K562 (cell line): ENCODE measurements around the gene INTS1. TPM values are rescaled to one million over a fixed set of nuclear protein-coding genes. Genes with fewer than 3 reads are reported as not detected.

Experiments used
- ADNP ChIP-seq: fragments of 200-800 bp; sonication (Bioruptor generic); IDR thresholded peaks from 2 replicates; pipeline ENCODE4 v1.6.1; 2016; ENCODE audit warnings: missing genetic modification characterization, missing compliant biosample characterization
- CCAR2 ChIP-seq: fragments of 200-400 bp; formaldehyde crosslinking; IDR thresholded peaks from 2 replicates; pipeline ENCODE4 v1.6.1; 2017; ENCODE audit warnings: mild to moderate bottlenecking, low read depth, low read length
- CHAMP1 ChIP-seq: fragments of 450-650 bp; IDR thresholded peaks from 2 replicates; pipeline ENCODE4 v1.6.1; 2016; ENCODE audit warnings: mild to moderate bottlenecking
- HNRNPLL ChIP-seq: fragments of 200-400 bp; formaldehyde crosslinking; IDR thresholded peaks from 2 replicates; pipeline ENCODE4 v1.6.1; 2017; ENCODE audit warnings: low read length, low read depth, mild to moderate bottlenecking; ENCODE audit not compliant: poor library complexity, severe bottlenecking
- KHSRP ChIP-seq: fragments of 450-650 bp; IDR thresholded peaks from 2 replicates; pipeline ENCODE4 v1.6.1; 2017
- NCOA2 ChIP-seq, 2 experiments: fragments of 450-650 bp; IDR thresholded peaks; 2 replicates each; pipeline ENCODE4 v1.6.1; 2018; ENCODE audit warnings: mild to moderate bottlenecking in 2 of 2, moderate library complexity in 1 of 2; ENCODE audit not compliant: partially characterized antibody in 2 of 2
- NR3C1 ChIP-seq: sonication (generic); formaldehyde crosslinking; IDR thresholded peaks from 2 replicates; pipeline ENCODE4 v1.8.1; 2022; ENCODE audit warnings: missing genetic modification reagents
- RNF219 ChIP-seq: fragments of 250-450 bp; sonication (Bioruptor Pico); IDR thresholded peaks from 2 replicates; pipeline ENCODE4 v1.5.0; 2022; ENCODE audit warnings: mild to moderate bottlenecking
- SP1 ChIP-seq: sonication (generic); formaldehyde crosslinking; IDR thresholded peaks from 2 replicates; pipeline ENCODE4 v1.8.1; 2022; ENCODE audit warnings: mild to moderate bottlenecking, missing genetic modification reagents
- TBP ChIP-seq: optimal IDR thresholded peaks from 2 replicates; pipeline ENCODE3; 2011; ENCODE audit warnings: low read depth, low read length, improper control_type of control experiment
- USF1 ChIP-seq: sonication (generic); formaldehyde crosslinking; IDR thresholded peaks from 2 replicates; pipeline ENCODE4 v1.9.0; 2022; ENCODE audit warnings: mild to moderate bottlenecking, missing genetic modification reagents
- ZFP91 ChIP-seq: sonication (generic); formaldehyde crosslinking; IDR thresholded peaks from 2 replicates; pipeline ENCODE4 v1.8.0; 2022; ENCODE audit warnings: mild to moderate bottlenecking, missing genetic modification reagents
- ZNF197 ChIP-seq: fragments of 200-800 bp; sonication (Bioruptor generic); IDR thresholded peaks from 2 replicates; pipeline ENCODE4 v1.6.1; 2016; ENCODE audit warnings: low read depth, missing genetic modification characterization, missing compliant biosample characterization
- ZNF436 ChIP-seq: fragments of 250-450, 450-650 bp; sonication (Bioruptor Pico); formaldehyde crosslinking; IDR thresholded peaks from 2 replicates; pipeline ENCODE4 v1.7.0; 2020; ENCODE audit warnings: mild to moderate bottlenecking
- ZNF592 ChIP-seq: fragments of 450-650 bp; IDR thresholded peaks from 2 replicates; pipeline ENCODE4 v1.6.1; 2017; ENCODE audit warnings: antibody characterized with exemption, mild to moderate bottlenecking
- polyA plus RNA-seq, 8 experiments: library from polyadenylated mRNA; depleted of rRNA in 4 of 8; stranded (reverse) in 5 of 8; unstranded in 3 of 8; fragments of >200 nt; fragmentation: Nextera tagmentation in 2 of 8; fragmentation: Illumina TruSeq in 1 of 8; extraction: Ambion mirVana in 2 of 8; extraction: Trizol in 1 of 8; gene quantifications; 2 replicates each; pipeline versions ENCODE4 v1.2.1 to v1.2.3, GENCODE V29; 2011 to 2014; ENCODE audit warnings: inconsistent platforms in 1 of 8, missing spikeins in 1 of 8
- total RNA-seq, 7 experiments: library from RNA; depleted of rRNA in 6 of 7; stranded (reverse); fragments of >200 nt in 6 of 7; fragmentation: Illumina TruSeq in 2 of 7; extraction: Trizol in 2 of 7; gene quantifications; 2 replicates each; pipeline versions ENCODE4 v1.2.1 to v1.2.3, GENCODE V29; 2011 to 2021; ENCODE audit warnings: low replicate concordance in 1 of 7

The INTS1 gene
- total and polyA plus RNA-seq, 9 of the 15 experiments (the other 6 are each of a cell fraction or from before 2014, with no cell fraction given), result 0.34 to 119 (median 18.5) TPM

- no peak for TF ChIP-seq USF1 (CRISPR knock-in tag)
- no peak for TF ChIP-seq ZNF436
- peak; percentile 82 for TF ChIP-seq ZNF592
- TF ChIP-seq SP1 (CRISPR knock-in tag), result 0 out of 2 replicates have a peak, but pooled peaks have one; percentile 16
- no peak for TF ChIP-seq KHSRP
- TF ChIP-seq ZFP91 (CRISPR knock-in tag), result no peak
- TF ChIP-seq TBP, result peak; percentile 77
- TF ChIP-seq ADNP (tag), result no peak
- TF ChIP-seq ZNF197, result no peak
- no peak for TF ChIP-seq CHAMP1
- TF ChIP-seq NCOA2 (IDR thresholded peaks at IDR 0.05; ENCODE audit: partially characterized antibody in 2 of 2), result no peak
- no peak for TF ChIP-seq CCAR2
- no peak for TF ChIP-seq RNF219 (CRISPR knock-in tag)
- peak; percentile 33; the same call in 1 of the 2 replicates for TF ChIP-seq NR3C1
- TF ChIP-seq HNRNPLL, result peak; percentile 4
These were observed at the start of gene INTS1 (continued) for GRCh38 chr7:1503816-1504775.
